Measurements from ENCODE around the gene RNF5. TPM values are rescaled to one million over a fixed set of nuclear protein-coding genes. Genes with fewer than 3 reads are reported as not detected.

RNF5 gene
- total and polyA plus RNA-seq, 9 of the 15 experiments (the other 6 are each of a cell fraction or from before 2014, with no cell fraction given): 62.2 to 245 (median 129) TPM

GRCh38 chr6:32184084-32184640, 6.0 kb downstream of the RNF5 start, which contains the start of gene AGER (continued):
- TF ChIP-seq SIX5 (IDR thresholded peaks at IDR 0.05; ENCODE audit: borderline replicate concordance in 1 of 2, insufficient read depth in 1 of 2, low read depth in 1 of 2, low read length in 2 of 2): no peak
- TF ChIP-seq, protein P1, sequence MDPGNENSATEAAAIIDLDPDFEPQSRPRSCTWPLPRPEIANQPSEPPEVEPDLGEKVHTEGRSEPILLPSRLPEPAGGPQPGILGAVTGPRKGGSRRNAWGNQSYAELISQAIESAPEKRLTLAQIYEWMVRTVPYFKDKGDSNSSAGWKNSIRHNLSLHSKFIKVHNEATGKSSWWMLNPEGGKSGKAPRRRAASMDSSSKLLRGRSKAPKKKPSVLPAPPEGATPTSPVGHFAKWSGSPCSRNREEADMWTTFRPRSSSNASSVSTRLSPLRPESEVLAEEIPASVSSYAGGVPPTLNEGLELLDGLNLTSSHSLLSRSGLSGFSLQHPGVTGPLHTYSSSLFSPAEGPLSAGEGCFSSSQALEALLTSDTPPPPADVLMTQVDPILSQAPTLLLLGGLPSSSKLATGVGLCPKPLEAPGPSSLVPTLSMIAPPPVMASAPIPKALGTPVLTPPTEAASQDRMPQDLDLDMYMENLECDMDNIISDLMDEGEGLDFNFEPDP (CRISPR knock-in tag; IDR thresholded peaks at IDR 0.05): 0 out of 2 replicates have a peak, but pooled peaks have one; percentile 60
- no peak for TF ChIP-seq ATF1 (CRISPR knock-in tag; IDR thresholded peaks at IDR 0.05)
- no peak for TF ChIP-seq ATF1 (tag; IDR thresholded peaks at IDR 0.05)
- TF ChIP-seq PML (IDR thresholded peaks at IDR 0.05; ENCODE audit: low read length): peak; percentile 40; the same call in 1 of the 2 replicates
- peak; percentile 96 for TF ChIP-seq DMBX1 (CRISPR knock-in tag; IDR thresholded peaks at IDR 0.05; ENCODE audit: borderline replicate concordance)
- peak; percentile 89 for TF ChIP-seq POLR2AphosphoS2 (IDR thresholded peaks at IDR 0.05; ENCODE audit: low read length)
- TF ChIP-seq, protein P2, sequence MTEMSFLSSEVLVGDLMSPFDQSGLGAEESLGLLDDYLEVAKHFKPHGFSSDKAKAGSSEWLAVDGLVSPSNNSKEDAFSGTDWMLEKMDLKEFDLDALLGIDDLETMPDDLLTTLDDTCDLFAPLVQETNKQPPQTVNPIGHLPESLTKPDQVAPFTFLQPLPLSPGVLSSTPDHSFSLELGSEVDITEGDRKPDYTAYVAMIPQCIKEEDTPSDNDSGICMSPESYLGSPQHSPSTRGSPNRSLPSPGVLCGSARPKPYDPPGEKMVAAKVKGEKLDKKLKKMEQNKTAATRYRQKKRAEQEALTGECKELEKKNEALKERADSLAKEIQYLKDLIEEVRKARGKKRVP (CRISPR knock-in tag; IDR thresholded peaks at IDR 0.05): peak; percentile 78
- TF ChIP-seq RBFOX2 (IDR thresholded peaks at IDR 0.05; ENCODE audit: low read depth, low read length): peak; percentile 61
- TF ChIP-seq, protein P3, sequence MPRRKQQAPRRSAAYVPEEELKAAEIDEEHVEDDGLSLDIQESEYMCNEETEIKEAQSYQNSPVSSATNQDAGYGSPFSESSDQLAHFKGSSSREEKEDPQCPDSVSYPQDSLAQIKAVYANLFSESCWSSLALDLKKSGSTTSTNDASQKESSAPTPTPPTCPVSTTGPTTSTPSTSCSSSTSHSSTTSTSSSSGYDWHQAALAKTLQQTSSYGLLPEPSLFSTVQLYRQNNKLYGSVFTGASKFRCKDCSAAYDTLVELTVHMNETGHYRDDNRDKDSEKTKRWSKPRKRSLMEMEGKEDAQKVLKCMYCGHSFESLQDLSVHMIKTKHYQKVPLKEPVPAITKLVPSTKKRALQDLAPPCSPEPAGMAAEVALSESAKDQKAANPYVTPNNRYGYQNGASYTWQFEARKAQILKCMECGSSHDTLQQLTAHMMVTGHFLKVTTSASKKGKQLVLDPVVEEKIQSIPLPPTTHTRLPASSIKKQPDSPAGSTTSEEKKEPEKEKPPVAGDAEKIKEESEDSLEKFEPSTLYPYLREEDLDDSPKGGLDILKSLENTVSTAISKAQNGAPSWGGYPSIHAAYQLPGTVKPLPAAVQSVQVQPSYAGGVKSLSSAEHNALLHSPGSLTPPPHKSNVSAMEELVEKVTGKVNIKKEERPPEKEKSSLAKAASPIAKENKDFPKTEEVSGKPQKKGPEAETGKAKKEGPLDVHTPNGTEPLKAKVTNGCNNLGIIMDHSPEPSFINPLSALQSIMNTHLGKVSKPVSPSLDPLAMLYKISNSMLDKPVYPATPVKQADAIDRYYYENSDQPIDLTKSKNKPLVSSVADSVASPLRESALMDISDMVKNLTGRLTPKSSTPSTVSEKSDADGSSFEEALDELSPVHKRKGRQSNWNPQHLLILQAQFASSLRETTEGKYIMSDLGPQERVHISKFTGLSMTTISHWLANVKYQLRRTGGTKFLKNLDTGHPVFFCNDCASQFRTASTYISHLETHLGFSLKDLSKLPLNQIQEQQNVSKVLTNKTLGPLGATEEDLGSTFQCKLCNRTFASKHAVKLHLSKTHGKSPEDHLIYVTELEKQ (CRISPR knock-in tag; IDR thresholded peaks at IDR 0.05): 0 out of 2 replicates have a peak, but pooled peaks have one; percentile 3
- no peak for TF ChIP-seq ZBTB1 (CRISPR knock-in tag; IDR thresholded peaks at IDR 0.05; ENCODE audit: borderline replicate concordance, low read depth)
- TF ChIP-seq HCFC1 (IDR thresholded peaks at IDR 0.05; ENCODE audit: low read depth, low read length): no peak
- TF ChIP-seq PHTF2 (CRISPR knock-in tag; IDR thresholded peaks at IDR 0.05): peak; percentile 7; the same call in 1 of the 2 replicates
- TF ChIP-seq NR2C1 (IDR thresholded peaks at IDR 0.05): no peak
- peak; percentile 59 for TF ChIP-seq NR2C1 (tag; IDR thresholded peaks at IDR 0.05)
- TF ChIP-seq HDAC8 (tag; IDR thresholded peaks at IDR 0.05): peak; percentile 66; the same call in 1 of the 2 replicates
- TF ChIP-seq FOXP1 (CRISPR knock-in tag; IDR thresholded peaks at IDR 0.05): no peak
- TF ChIP-seq POLR2A (conservative IDR thresholded peaks at IDR 0.05): peak; percentile 71
- TF ChIP-seq, protein P4, sequence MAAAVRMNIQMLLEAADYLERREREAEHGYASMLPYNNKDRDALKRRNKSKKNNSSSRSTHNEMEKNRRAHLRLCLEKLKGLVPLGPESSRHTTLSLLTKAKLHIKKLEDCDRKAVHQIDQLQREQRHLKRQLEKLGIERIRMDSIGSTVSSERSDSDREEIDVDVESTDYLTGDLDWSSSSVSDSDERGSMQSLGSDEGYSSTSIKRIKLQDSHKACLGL (CRISPR knock-in tag; IDR thresholded peaks at IDR 0.05; ENCODE audit: borderline replicate concordance, poor library complexity, severe bottlenecking): peak; percentile 33
- 0 out of 2 replicates have a peak, but pooled peaks have one; percentile 38 for TF ChIP-seq HINFP (tag; conservative IDR thresholded peaks at IDR 0.05; ENCODE audit: low read depth)
- peak; percentile 49; the same call in 1 of the 2 replicates for TF ChIP-seq MECOM (CRISPR knock-in tag; IDR thresholded peaks at IDR 0.05)
- TF ChIP-seq ZNF282 (CRISPR knock-in tag; IDR thresholded peaks at IDR 0.05): no peak

All from K562 (cell line).